HG02970 (cell line): ENCODE results near the gene ACMSD.
A peak's percentile ranks its signal among the peaks of the same experiment; 100 is the strongest.
"Not testable (repeated sequence)": the region's sequence is repeated elsewhere in the genome, so short reads cannot be mapped to it uniquely, and the experiment has no call there.

Experiments
- ATAC-seq: cut with Tn5 transposase; IDR thresholded peaks from one replicate; pipeline ENCODE4 v1.9.1; 2021; ENCODE audit warnings: mild to moderate bottlenecking, moderate library complexity, moderate number of reproducible peaks; ENCODE audit not compliant: unreplicated experiment, low FRiP score

ACMSD gene

GRCh38 chr2:134900151-134900550 lies 61.7 kb downstream of the ACMSD start:
- no peak for ATAC-seq

- ATAC-seq, result not testable (repeated sequence)
Observed at GRCh38 chr2:134903701-134904100, 65.3 kb downstream of the ACMSD start.

GRCh38 chr2:134905168-134905567 lies 66.8 kb downstream of the ACMSD start:
- ATAC-seq, result no peak

- ATAC-seq, result no peak
Observed at GRCh38 chr2:134906726-134907125, 68.3 kb downstream of the ACMSD start.

- not testable (repeated sequence) for ATAC-seq
Observed at GRCh38 chr2:134907441-134908116, 69.2 kb downstream of the ACMSD start.

- ATAC-seq, result no peak
Observed at GRCh38 chr2:134910763-134911399, 72.5 kb downstream of the ACMSD start.

- no peak for ATAC-seq
Observed at GRCh38 chr2:134911400-134911785, 73.0 kb downstream of the ACMSD start.

- ATAC-seq, result no peak
Observed at GRCh38 chr2:134912361-134912760, 73.9 kb downstream of the ACMSD start.

GRCh38 chr2:134917360-134917865 lies 79.0 kb downstream of the ACMSD start:
- ATAC-seq, result no peak

GRCh38 chr2:134917888-134918525 lies 79.6 kb downstream of the ACMSD start:
- peak; percentile 65 for ATAC-seq

GRCh38 chr2:134918526-134919340 lies 80.3 kb downstream of the ACMSD start, which contains the start of gene CCNT2:
Gene CCNT2, plus strand, starts transcription at chr2:134918822. Its CDS starts 33 bp downstream, at chr2:134918855.
- ATAC-seq, result peak; percentile 84

- ATAC-seq, result no peak
Observed at GRCh38 chr2:134919341-134920210, 81.2 kb downstream of the ACMSD start.

GRCh38 chr2:134924912-134925311 lies 86.5 kb downstream of the ACMSD start:
- no peak for ATAC-seq

- ATAC-seq, result no peak
Observed at GRCh38 chr2:134926231-134926931, 88.0 kb downstream of the ACMSD start.

- ATAC-seq, result no peak
Observed at GRCh38 chr2:134927195-134927594, 88.8 kb downstream of the ACMSD start.

- no peak for ATAC-seq
Observed at GRCh38 chr2:134932864-134933526, 94.6 kb downstream of the ACMSD start.

GRCh38 chr2:134933732-134934131 lies 95.3 kb downstream of the ACMSD start:
- ATAC-seq, result no peak

GRCh38 chr2:134934150-134934549 lies 95.7 kb downstream of the ACMSD start:
- no peak for ATAC-seq
